Lung (tissue), 12 donors: Measurements from ENCODE around the gene STK11. TPM values are rescaled to one million over a fixed set of nuclear protein-coding genes. Genes with fewer than 3 reads are reported as not detected.

Experiments used
- ATAC-seq: fragments of 200-7000 bp; cut with Tn5 transposase; one replicate; pipeline ENCODE4 v1.9.1; 2020; ENCODE audit warnings: moderate number of reproducible peaks; ENCODE audit not compliant: insufficient read depth, low FRiP score
- DNase-seq, 3 donors: peaks; one replicate each; pipeline ENCODE4 v3.0.0-alpha.2; 2013 to 2017
- H3K27ac ChIP-seq, 2 donors: one replicate each; pipeline ENCODE4 v1.5.1; 2013; ENCODE audit warnings: mild to moderate bottlenecking in 2 of 2, moderate library complexity in 2 of 2, control low read depth in 1 of 2, inconsistent platforms in 1 of 2, low read depth in 1 of 2, low read length in 1 of 2
- H3K27me3 ChIP-seq, 3 donors: one replicate each; pipeline ENCODE4 v1.5.1; 2013; ENCODE audit warnings: low read length in 2 of 3; ENCODE audit not compliant: control insufficient read depth in 3 of 3, insufficient read depth in 3 of 3
- H3K36me3 ChIP-seq, 4 donors: one replicate each; pipeline ENCODE4 v1.5.1; 2013; ENCODE audit warnings: low read length in 4 of 4, mild to moderate bottlenecking in 1 of 4, moderate library complexity in 1 of 4; ENCODE audit not compliant: control insufficient read depth in 4 of 4, insufficient read depth in 4 of 4
- H3K4me1 ChIP-seq, 5 donors: one replicate each; pipeline ENCODE4 v1.5.1; 2013; ENCODE audit warnings: low read length in 5 of 5, mild to moderate bottlenecking in 2 of 5, moderate library complexity in 1 of 5; ENCODE audit not compliant: control insufficient read depth in 5 of 5, insufficient read depth in 5 of 5
- H3K4me3 ChIP-seq: one replicate; pipeline ENCODE4 v1.5.1; 2013; ENCODE audit warnings: mild to moderate bottlenecking, control low read depth, moderate library complexity
- H3K9ac ChIP-seq, 2 donors: one replicate each; pipeline ENCODE4 v1.5.1; 2013; ENCODE audit warnings: low read length in 2 of 2, control low read depth in 1 of 2; ENCODE audit not compliant: insufficient read depth in 1 of 2
- H3K9me3 ChIP-seq, 4 donors: one replicate each; pipeline ENCODE4 v1.5.1; 2013; ENCODE audit warnings: low read length in 3 of 4, mild to moderate bottlenecking in 1 of 4, moderate library complexity in 1 of 4; ENCODE audit not compliant: control insufficient read depth in 4 of 4, insufficient read depth in 3 of 4
- WGBS, 2 donors: extraction: QIAGEN DNeasy Blood & Tissue Kit; methylation state at CpG; one replicate each; pipeline ENCODE4 v1.1.7; 2013; 5-methylcytosine and 5-hydroxymethylcytosine counted together
- polyA plus RNA-seq, 2 donors: library from polyadenylated mRNA; stranded (reverse); fragments of 200-250 nt; gene quantifications; one replicate each; pipeline ENCODE4 v1.2.1, GENCODE V29; 2013
- total RNA-seq, 2 donors: library from RNA; depleted of rRNA in 1 of 2; stranded (reverse); fragments of >200 nt in 1 of 2; gene quantifications; one replicate each; pipeline ENCODE4 v1.2.1, GENCODE V29; 2014 to 2021
- TF ChIP-seq, protein P1 (sequence below): IDR thresholded peaks from 2 replicates; pipeline ENCODE4 v1.5.1; 2012; ENCODE audit warnings: mild to moderate bottlenecking; ENCODE audit errors: control extremely low read depth, extremely low read depth
- donor health status: control.
- donor health status: control.
- donor health status: Bipolar disorder and iron deficiency.
- donor health status: healthy.
- donor health status: DM: yes; HTN: yes; CAD: no.

STK11 gene
- total and polyA plus RNA-seq, 4 donors, result 43.1 to 59.8 (median 54.6) TPM

DNA sequence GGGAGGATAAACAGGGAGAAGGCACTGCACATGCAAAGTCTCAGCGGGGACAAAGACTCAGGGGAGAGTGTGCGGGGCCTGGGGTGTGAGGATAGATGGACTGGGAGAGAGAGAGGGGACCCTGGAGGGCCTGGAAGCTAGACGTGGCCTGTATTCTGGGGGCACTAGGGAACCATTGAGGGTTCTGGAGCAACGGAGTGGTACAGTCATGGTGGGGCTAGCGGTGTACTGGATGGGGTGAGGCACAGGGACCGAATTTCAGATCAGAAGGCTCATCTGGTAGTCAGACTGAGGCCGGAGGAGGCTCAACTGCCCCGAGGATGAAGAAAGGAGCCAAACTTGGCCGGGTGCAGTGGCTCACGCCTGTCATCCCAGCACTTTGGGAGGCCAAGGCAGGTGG lies 23.5 kb upstream of the STK11 start:
- peaks cover 0 to 11% (median 5%) of the 10 kb centered on the region in 5 donors for H3K4me1 ChIP-seq
- H3K27me3 ChIP-seq, result no peaks in the 10 kb centered on the region
- no peak for ATAC-seq
- H3K27ac ChIP-seq, result peak overlapping the region in 1 of 2 donors; percentile 50
- no peak overlapping the region for H3K9ac ChIP-seq
- 93 to 96% methylated on average over 10 of the region's 10 CpGs for WGBS, 2 donors
- no peaks in the 10 kb centered on the region for H3K36me3 ChIP-seq
- no peak for DNase-seq
- H3K4me3 ChIP-seq, result no peak overlapping the region
- TF ChIP-seq, protein P1, sequence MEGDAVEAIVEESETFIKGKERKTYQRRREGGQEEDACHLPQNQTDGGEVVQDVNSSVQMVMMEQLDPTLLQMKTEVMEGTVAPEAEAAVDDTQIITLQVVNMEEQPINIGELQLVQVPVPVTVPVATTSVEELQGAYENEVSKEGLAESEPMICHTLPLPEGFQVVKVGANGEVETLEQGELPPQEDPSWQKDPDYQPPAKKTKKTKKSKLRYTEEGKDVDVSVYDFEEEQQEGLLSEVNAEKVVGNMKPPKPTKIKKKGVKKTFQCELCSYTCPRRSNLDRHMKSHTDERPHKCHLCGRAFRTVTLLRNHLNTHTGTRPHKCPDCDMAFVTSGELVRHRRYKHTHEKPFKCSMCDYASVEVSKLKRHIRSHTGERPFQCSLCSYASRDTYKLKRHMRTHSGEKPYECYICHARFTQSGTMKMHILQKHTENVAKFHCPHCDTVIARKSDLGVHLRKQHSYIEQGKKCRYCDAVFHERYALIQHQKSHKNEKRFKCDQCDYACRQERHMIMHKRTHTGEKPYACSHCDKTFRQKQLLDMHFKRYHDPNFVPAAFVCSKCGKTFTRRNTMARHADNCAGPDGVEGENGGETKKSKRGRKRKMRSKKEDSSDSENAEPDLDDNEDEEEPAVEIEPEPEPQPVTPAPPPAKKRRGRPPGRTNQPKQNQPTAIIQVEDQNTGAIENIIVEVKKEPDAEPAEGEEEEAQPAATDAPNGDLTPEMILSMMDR, result no peak
- H3K9me3 ChIP-seq, result no peaks in the 10 kb centered on the region

GRCh38 chr19:1182727-1183126 lies 22.9 kb upstream of the STK11 start:
- no peak overlapping the region for H3K9ac ChIP-seq
- TF ChIP-seq, protein P1, result no peak
- no peak overlapping the region for H3K27ac ChIP-seq
- H3K27me3 ChIP-seq, result no peaks in the 10 kb centered on the region
- no peaks in the 10 kb centered on the region for H3K36me3 ChIP-seq
- H3K4me3 ChIP-seq, result no peak overlapping the region
- DNase-seq, result no peak
- H3K9me3 ChIP-seq, result no peaks in the 10 kb centered on the region
- no peak for ATAC-seq
- WGBS, 2 donors, result 94% methylated on average over 10 of the region's 11 CpGs; no CpG with 5 or more reads in 1 of the 2 donors
- peaks cover 0 to 11% (median 5%) of the 10 kb centered on the region in 5 donors for H3K4me1 ChIP-seq

GRCh38 chr19:1183543-1184172 lies 21.9 kb upstream of the STK11 start:
- H3K27ac ChIP-seq, result peak overlapping the region in 1 of 2 donors; percentile 91
- 63 to 84% methylated on average over 19 of the region's 19 CpGs for WGBS, 2 donors
- TF ChIP-seq, protein P1, result no peak
- H3K4me3 ChIP-seq, result no peak overlapping the region
- no peaks in the 10 kb centered on the region for H3K36me3 ChIP-seq
- DNase-seq, result no peak
- no peak overlapping the region for H3K9ac ChIP-seq
- no peaks in the 10 kb centered on the region for H3K9me3 ChIP-seq
- no peaks in the 10 kb centered on the region for H3K27me3 ChIP-seq
- ATAC-seq, result peak; percentile 10
- H3K4me1 ChIP-seq, result peaks cover 0 to 10% (median 5%) of the 10 kb centered on the region in 5 donors

GRCh38 chr19:1189419-1189818 lies 16.2 kb upstream of the STK11 start:
- no peaks in the 10 kb centered on the region for H3K36me3 ChIP-seq
- H3K9me3 ChIP-seq, result no peaks in the 10 kb centered on the region
- DNase-seq, result no peak
- H3K4me3 ChIP-seq, result no peak overlapping the region
- ATAC-seq, result no peak
- TF ChIP-seq, protein P1, result no peak
- no peaks in the 10 kb centered on the region for H3K4me1 ChIP-seq
- peak overlapping the region in 1 of 2 donors; percentile 62 for H3K27ac ChIP-seq
- no peak overlapping the region for H3K9ac ChIP-seq
- WGBS, 2 donors, result 65 to 71% methylated on average over 9 of the region's 9 CpGs
- no peaks in the 10 kb centered on the region for H3K27me3 ChIP-seq
